NCI-H2029 treated with DMSO at 0.1 percent for 48 hours (cell line): ENCODE data around the gene IL22RA2.
"Not testable (repeated sequence)": the region's sequence is repeated elsewhere in the genome, so short reads cannot be mapped to it uniquely, and the experiment has no call there.

Source experiments
- DNase-seq: peaks from one replicate; lab custom pipeline; 2025; lab: John Stamatoyannopoulos, UW

IL22RA2 gene

GRCh38 chr6:137122612-137123011, 50.8 kb downstream of the IL22RA2 start:
- no peak for DNase-seq

DNA sequence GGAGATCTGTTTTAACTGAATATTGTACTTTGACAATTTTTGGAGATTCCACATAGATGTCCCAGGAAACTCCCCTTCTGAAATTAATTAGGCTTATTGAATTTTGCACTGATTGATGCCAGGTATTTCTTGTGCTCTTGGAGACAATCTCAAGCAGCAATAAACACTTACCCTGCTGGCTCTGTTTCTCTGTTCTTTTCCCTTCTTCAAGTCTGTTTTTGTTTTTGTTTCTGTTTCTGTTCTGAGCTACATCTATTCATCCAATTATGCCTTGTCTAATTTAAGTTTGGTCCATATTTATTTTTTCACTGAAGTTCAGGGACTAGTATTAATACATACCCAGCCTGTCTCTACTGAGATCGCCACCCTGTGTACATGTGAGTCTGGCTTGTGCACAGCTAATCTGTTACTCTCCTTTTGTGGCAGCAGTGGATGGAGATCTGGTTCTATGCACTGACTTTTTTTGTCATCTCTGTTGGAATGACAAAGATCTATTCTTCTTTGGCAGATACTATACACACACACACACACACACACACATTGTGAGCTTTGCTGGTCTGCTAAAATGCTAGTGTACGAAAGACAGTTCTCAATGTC, 51.9 kb downstream of the IL22RA2 start:
- DNase-seq = no peak

- DNase-seq = no peak
Measured at GRCh38 chr6:137120748-137121147, 52.7 kb downstream of the IL22RA2 start.

GRCh38 chr6:137119196-137120104, 54.0 kb downstream of the IL22RA2 start:
- DNase-seq = no peak

DNA sequence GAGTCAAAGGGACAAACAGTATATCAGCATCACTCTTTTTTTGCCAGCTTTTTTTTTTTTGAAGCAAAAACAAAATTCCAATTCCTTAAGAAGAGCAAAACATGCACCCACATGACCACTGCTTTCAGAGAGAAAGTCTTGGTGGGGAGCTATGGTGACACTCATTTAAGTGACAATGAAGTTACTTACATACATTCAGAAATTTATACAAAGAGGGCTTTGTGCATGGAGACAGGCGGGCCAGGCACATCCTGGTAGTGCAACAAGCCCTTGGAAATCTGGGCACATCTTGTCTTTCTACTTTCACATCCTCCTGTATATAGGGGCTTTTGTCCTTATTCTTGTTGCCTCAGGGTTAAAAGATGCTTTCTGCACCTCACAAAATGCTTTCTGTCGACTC, 55.9 kb downstream of the IL22RA2 start:
- no peak for DNase-seq

DNA sequence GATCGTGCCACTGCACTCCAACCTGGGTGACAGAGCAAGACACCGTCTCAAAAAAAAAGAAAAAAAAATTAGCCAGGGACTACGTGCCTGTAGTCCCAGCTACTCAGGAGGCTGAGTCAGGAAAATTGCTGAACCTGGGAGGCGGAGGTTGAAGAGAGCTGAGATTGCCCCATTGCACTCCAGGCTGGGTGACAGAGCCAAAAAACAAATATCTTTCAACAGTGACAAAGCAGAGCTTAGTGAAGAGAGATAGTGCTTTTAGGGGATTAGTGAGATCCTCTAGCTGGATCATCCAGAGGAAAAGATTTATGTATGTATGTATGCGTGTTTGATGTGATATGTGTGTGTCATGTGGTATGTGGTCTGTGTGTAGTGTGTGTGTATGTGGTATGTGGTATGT, 56.6 kb downstream of the IL22RA2 start:
- no peak for DNase-seq

- peak; percentile 8 for DNase-seq
Measured at GRCh38 chr6:137115658-137116057, 57.8 kb downstream of the IL22RA2 start.

GRCh38 chr6:137112067-137112355, 61.4 kb downstream of the IL22RA2 start:
- DNase-seq = no peak

GRCh38 chr6:137111296-137112066, 62.0 kb downstream of the IL22RA2 start:
- DNase-seq = no peak

DNA sequence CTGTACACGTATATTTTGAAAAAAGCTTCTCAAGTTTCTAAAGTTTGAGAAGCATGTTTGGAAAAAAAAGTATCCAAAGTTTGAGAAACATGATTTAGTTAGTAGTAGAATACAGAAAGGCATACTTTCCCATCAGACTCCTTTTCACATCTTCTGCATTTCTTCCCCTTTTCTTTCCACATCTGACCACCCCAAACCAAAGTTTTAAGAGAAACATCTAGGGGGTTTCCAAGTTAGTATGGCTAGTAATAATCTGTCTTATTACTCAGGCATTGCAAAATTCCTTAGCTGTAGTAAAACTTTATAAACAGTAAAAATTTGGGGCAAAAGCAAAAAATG, 65.7 kb downstream of the IL22RA2 start:
- DNase-seq = no peak

- DNase-seq = not testable (repeated sequence)
Measured at GRCh38 chr6:137107047-137107766, 66.2 kb downstream of the IL22RA2 start.

- no peak for DNase-seq
Measured at GRCh38 chr6:137106183-137106582, 67.3 kb downstream of the IL22RA2 start.

GRCh38 chr6:137105375-137105774, 68.1 kb downstream of the IL22RA2 start:
- DNase-seq = no peak

- no peak for DNase-seq
Measured at GRCh38 chr6:137104926-137105325, 68.5 kb downstream of the IL22RA2 start.

GRCh38 chr6:137102851-137103492, 70.5 kb downstream of the IL22RA2 start:
- no peak for DNase-seq

GRCh38 chr6:137102050-137102848, 71.2 kb downstream of the IL22RA2 start:
- DNase-seq = no peak

DNA sequence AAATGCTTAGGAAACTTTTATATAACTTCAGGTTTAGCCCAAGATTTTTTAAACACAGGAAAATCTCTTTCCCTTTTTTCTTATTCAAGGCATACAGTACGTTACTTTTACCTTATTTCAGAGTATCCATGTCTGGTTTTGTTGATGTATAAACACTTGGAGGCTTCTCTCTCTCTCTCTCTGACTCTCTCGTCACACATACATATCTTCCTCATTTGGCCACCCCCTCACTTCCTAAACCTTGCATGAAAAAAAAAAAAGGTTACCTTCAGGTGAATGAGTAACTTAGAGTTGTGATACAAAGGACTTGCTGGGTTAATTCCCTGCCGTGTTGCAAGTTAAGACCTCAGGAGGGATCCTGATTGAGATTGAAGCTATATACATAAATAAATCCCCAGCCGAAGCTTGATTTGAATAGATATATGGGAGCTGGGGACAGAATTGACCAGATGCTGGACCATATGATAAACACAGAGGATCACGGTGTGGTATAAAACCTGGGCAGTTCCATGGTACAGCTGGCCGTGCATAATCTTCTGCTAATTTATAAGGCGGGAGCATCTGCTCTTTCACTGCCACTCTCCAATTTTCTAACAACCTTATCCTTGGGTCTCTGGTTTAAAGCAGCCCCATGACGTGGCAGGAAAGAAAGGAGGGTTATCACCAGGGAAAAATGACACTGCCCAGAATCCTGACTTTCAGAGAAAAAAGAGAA, 73.6 kb downstream of the IL22RA2 start:
- no peak for DNase-seq

DNA sequence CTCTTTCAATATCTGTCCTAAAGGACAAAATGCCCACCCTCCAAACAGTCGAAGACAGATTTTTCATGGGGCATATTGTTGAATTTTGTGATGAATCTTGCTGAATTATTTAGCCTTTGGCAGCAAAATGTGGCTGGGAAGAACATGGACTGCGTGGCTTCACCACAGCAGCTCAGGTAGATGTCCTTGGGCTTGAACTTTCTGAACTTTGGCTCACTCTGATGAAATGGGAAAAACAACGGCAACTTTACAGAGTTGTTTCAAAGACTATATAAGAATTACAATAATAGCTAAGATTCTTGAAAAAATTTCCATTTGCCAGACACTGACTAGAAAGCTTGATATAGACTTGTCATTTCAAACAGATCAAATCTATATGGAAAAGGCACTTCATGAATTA, 75.9 kb downstream of the IL22RA2 start:
- no peak for DNase-seq

- DNase-seq = no peak
Measured at GRCh38 chr6:137097057-137097456, 76.4 kb downstream of the IL22RA2 start.

GRCh38 chr6:137095651-137096238, 77.7 kb downstream of the IL22RA2 start:
- DNase-seq = no peak
